Measurements from ENCODE around the gene RRM1. TPM values are rescaled to one million over a fixed set of nuclear protein-coding genes. Genes with fewer than 3 reads are reported as not detected.

The RRM1 gene
- total and polyA plus RNA-seq, 2 experiments from 2014 or later = 73.4 to 91.1 TPM

- Histone ChIP-seq H4K20me1 (ENCODE audit: insufficient read depth) (no peaks in the 10 kb centered on the region), H3K27ac (no peak overlapping the region), H3F3A (ENCODE audit: insufficient read depth) (no peaks in the 10 kb centered on the region), H3K4me1 (ENCODE audit: insufficient read depth) (no peaks in the 10 kb centered on the region), H3K9me2 (ENCODE audit: insufficient read depth) (no peaks in the 10 kb centered on the region), H2AFZ (no peak overlapping the region), H3K9me3 (ENCODE audit: low read depth) (no peaks in the 10 kb centered on the region), H3K79me2 (ENCODE audit: insufficient read depth) (no peaks in the 10 kb centered on the region), H3K9ac (no peak overlapping the region), H3K36me3 (ENCODE audit: low read depth) (no peaks in the 10 kb centered on the region; the same call in 1 of the 2 replicates), H3K4me3 (no peak overlapping the region), H3K27me3 (replicated peaks; ENCODE audit: insufficient read depth) (no peaks in the 10 kb centered on the region), H3K4me2 (ENCODE audit: unreplicated experiment) (no peak overlapping the region)
- TF ChIP-seq EZH2 (IDR thresholded peaks at IDR 0.05; ENCODE audit: insufficient read depth, poor library complexity, severe bottlenecking) (no peak), EZH2phosphoT487 (IDR thresholded peaks at IDR 0.05; ENCODE audit: insufficient read depth, low read depth) (no peak)
- 91 to 95% methylated on average over 9 of the region's 9 CpGs for WGBS, 2 experiments (ENCODE audit: low coverage in 1 of 2, low lambda C conversion rate in 2 of 2, missing lambda C conversion rate in 2 of 2)
- in situ Hi-C loops (cut with MboI) = no loop called here
- DNase-seq = no peak
Measured at GRCh38 chr11:4083198-4083597, 11.4 kb upstream of the RRM1 start.

- no peaks in the 10 kb centered on the region for H3K27me3 ChIP-seq (replicated peaks; ENCODE audit: insufficient read depth)
- H3K4me3 ChIP-seq = no peak overlapping the region
- no peaks in the 10 kb centered on the region for H3K9me2 ChIP-seq (ENCODE audit: insufficient read depth)
- no peak overlapping the region for H3K27ac ChIP-seq
- H3K4me2 ChIP-seq (ENCODE audit: unreplicated experiment) = no peak overlapping the region
- no peak for DNase-seq
- no peaks in the 10 kb centered on the region for H4K20me1 ChIP-seq (ENCODE audit: insufficient read depth)
- no peak overlapping the region for H3K9ac ChIP-seq
- TF ChIP-seq EZH2phosphoT487 (IDR thresholded peaks at IDR 0.05; ENCODE audit: insufficient read depth, low read depth) = no peak
- no peak for TF ChIP-seq EZH2 (IDR thresholded peaks at IDR 0.05; ENCODE audit: insufficient read depth, poor library complexity, severe bottlenecking)
- 86 to 91% methylated on average over 12 of the region's 12 CpGs for WGBS, 2 experiments (ENCODE audit: low coverage in 1 of 2, low lambda C conversion rate in 2 of 2, missing lambda C conversion rate in 2 of 2)
- H3K79me2 ChIP-seq (ENCODE audit: insufficient read depth) = no peaks in the 10 kb centered on the region
- H3K36me3 ChIP-seq (ENCODE audit: low read depth) = no peaks in the 10 kb centered on the region; the same call in 1 of the 2 replicates
- no peaks in the 10 kb centered on the region for H3K9me3 ChIP-seq (ENCODE audit: low read depth)
- in situ Hi-C loops (cut with MboI) = no loop called here
- H3K4me1 ChIP-seq (ENCODE audit: insufficient read depth) = no peaks in the 10 kb centered on the region
- no peak overlapping the region for H2AFZ ChIP-seq
- H3F3A ChIP-seq (ENCODE audit: insufficient read depth) = no peaks in the 10 kb centered on the region
Measured at GRCh38 chr11:4084406-4085125, 10.0 kb upstream of the RRM1 start.

- Histone ChIP-seq H4K20me1 (ENCODE audit: insufficient read depth) (no peaks in the 10 kb centered on the region), H3K4me3 (no peak overlapping the region), H3K27ac (no peak overlapping the region), H3K27me3 (replicated peaks; ENCODE audit: insufficient read depth) (no peaks in the 10 kb centered on the region), H3K4me2 (ENCODE audit: unreplicated experiment) (no peak overlapping the region), H3K9ac (no peak overlapping the region), H3F3A (ENCODE audit: insufficient read depth) (no peaks in the 10 kb centered on the region), H3K36me3 (ENCODE audit: low read depth) (no peaks in the 10 kb centered on the region; the same call in 1 of the 2 replicates), H2AFZ (no peak overlapping the region), H3K9me3 (ENCODE audit: low read depth) (no peaks in the 10 kb centered on the region), H3K79me2 (ENCODE audit: insufficient read depth) (no peaks in the 10 kb centered on the region), H3K4me1 (ENCODE audit: insufficient read depth) (no peaks in the 10 kb centered on the region), H3K9me2 (ENCODE audit: insufficient read depth) (no peaks in the 10 kb centered on the region)
- no peak for DNase-seq
- in situ Hi-C loops (cut with MboI) = no loop called here
- TF ChIP-seq EZH2phosphoT487 (IDR thresholded peaks at IDR 0.05; ENCODE audit: insufficient read depth, low read depth) = no peak
- no peak for TF ChIP-seq EZH2 (IDR thresholded peaks at IDR 0.05; ENCODE audit: insufficient read depth, poor library complexity, severe bottlenecking)
Measured at GRCh38 chr11:4085575-4085974, 9.0 kb upstream of the RRM1 start.

GRCh38 chr11:4086575-4087353, 7.8 kb upstream of the RRM1 start:
- H3K36me3 ChIP-seq (ENCODE audit: low read depth) = no peaks in the 10 kb centered on the region; the same call in 1 of the 2 replicates
- no peaks in the 10 kb centered on the region for H3K9me2 ChIP-seq (ENCODE audit: insufficient read depth)
- no peaks in the 10 kb centered on the region for H3K27me3 ChIP-seq (replicated peaks; ENCODE audit: insufficient read depth)
- no peaks in the 10 kb centered on the region for H3F3A ChIP-seq (ENCODE audit: insufficient read depth)
- no peaks in the 10 kb centered on the region for H3K9me3 ChIP-seq (ENCODE audit: low read depth)
- no peaks in the 10 kb centered on the region for H3K79me2 ChIP-seq (ENCODE audit: insufficient read depth)
- DNase-seq = no peak
- H3K4me1 ChIP-seq (ENCODE audit: insufficient read depth) = no peaks in the 10 kb centered on the region
- no peaks in the 10 kb centered on the region for H4K20me1 ChIP-seq (ENCODE audit: insufficient read depth)
- in situ Hi-C loops (cut with MboI) = no loop called here
- no peak overlapping the region for H3K4me3 ChIP-seq
- H3K9ac ChIP-seq = no peak overlapping the region
- WGBS, 2 experiments (ENCODE audit: low coverage in 1 of 2, low lambda C conversion rate in 2 of 2, missing lambda C conversion rate in 2 of 2) = 90% methylated on average over 8 of the region's 8 CpGs
- no peak overlapping the region for H3K27ac ChIP-seq
- no peak overlapping the region for H2AFZ ChIP-seq
- no peak overlapping the region for H3K4me2 ChIP-seq (ENCODE audit: unreplicated experiment)
- TF ChIP-seq EZH2 (IDR thresholded peaks at IDR 0.05; ENCODE audit: insufficient read depth, poor library complexity, severe bottlenecking) (no peak), EZH2phosphoT487 (IDR thresholded peaks at IDR 0.05; ENCODE audit: insufficient read depth, low read depth) (no peak)

All from GM23248 (cell line).